SK-N-MC (cell line): ENCODE measurements around the gene HACD3.
A peak's percentile ranks its signal among the peaks of the same experiment; 100 is the strongest.

Source experiments
- DNase-seq: peaks from one replicate; pipeline ENCODE4 v3.0.0-alpha.2; 2011; ENCODE audit warnings: low read depth, low spot score
- H3K27ac ChIP-seq: fragments of 200-600 bp; sonication (generic); 2 replicates; pipeline ENCODE4 v1.5.1; 2016; ENCODE audit warnings: mixed run types
- H3K36me3 ChIP-seq: fragments of 200-600 bp; sonication (generic); 2 replicates; pipeline ENCODE4 v1.6.1; 2017; ENCODE audit warnings: antibody characterized with exemption, low read length, mixed read lengths; ENCODE audit not compliant: insufficient read depth
- H3K4me3 ChIP-seq: fragments of 200-600 bp; sonication (generic); 2 replicates; pipeline ENCODE4 v1.5.1; 2016
- H3K9ac ChIP-seq: fragments of 200-600 bp; sonication (generic); 2 replicates; pipeline ENCODE4 v1.8.0; 2017; ENCODE audit warnings: mixed run types, mixed read lengths; ENCODE audit not compliant: insufficient read length
- H3K9me3 ChIP-seq: fragments of 200-600 bp; sonication (generic); 2 replicates; pipeline ENCODE4 v1.6.1; 2017; ENCODE audit warnings: low read depth, mild to moderate bottlenecking, antibody characterized with exemption, low read length, moderate library complexity, mixed read lengths
- EZH2 ChIP-seq: fragments of 200-600 bp; sonication (generic); IDR thresholded peaks from one replicate; pipeline ENCODE4 v1.6.1; 2017; ENCODE audit warnings: antibody characterized with exemption
- FOXP2 ChIP-seq: optimal IDR thresholded peaks from 2 replicates; pipeline ENCODE3; 2011; ENCODE audit warnings: mild to moderate bottlenecking, moderate library complexity; ENCODE audit not compliant: insufficient read depth; ENCODE audit errors: extremely low read length, control extremely low read depth
- POLR2AphosphoS5 ChIP-seq: IDR thresholded peaks from 2 replicates; pipeline ENCODE4 v1.6.1; 2012; ENCODE audit warnings: mild to moderate bottlenecking, low read depth, low read length, borderline replicate concordance

HACD3 gene, protein sequence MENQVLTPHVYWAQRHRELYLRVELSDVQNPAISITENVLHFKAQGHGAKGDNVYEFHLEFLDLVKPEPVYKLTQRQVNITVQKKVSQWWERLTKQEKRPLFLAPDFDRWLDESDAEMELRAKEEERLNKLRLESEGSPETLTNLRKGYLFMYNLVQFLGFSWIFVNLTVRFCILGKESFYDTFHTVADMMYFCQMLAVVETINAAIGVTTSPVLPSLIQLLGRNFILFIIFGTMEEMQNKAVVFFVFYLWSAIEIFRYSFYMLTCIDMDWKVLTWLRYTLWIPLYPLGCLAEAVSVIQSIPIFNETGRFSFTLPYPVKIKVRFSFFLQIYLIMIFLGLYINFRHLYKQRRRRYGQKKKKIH

GRCh38 chr15:65530318-65531111 is at the start of gene HACD3:
HACD3 (plus strand) TSS chr15:65530463; CDS start chr15:65530632, 169 bp downstream.
- Histone ChIP-seq H3K9me3 (no peaks in the 10 kb centered on the region), H3K4me3 (peak within 1 kb of the TSS; percentile 98), H3K27ac (peak within 1 kb of the TSS; percentile 75), H3K36me3 (peaks cover 16% of the 10 kb centered on the region), H3K9ac (peak within 1 kb of the TSS; percentile 95)
- no peak for DNase-seq
- TF ChIP-seq POLR2AphosphoS5 (peak; percentile 86; the same call in 1 of the 2 replicates), FOXP2 (peak; percentile 81), EZH2 (no peak)

DNA sequence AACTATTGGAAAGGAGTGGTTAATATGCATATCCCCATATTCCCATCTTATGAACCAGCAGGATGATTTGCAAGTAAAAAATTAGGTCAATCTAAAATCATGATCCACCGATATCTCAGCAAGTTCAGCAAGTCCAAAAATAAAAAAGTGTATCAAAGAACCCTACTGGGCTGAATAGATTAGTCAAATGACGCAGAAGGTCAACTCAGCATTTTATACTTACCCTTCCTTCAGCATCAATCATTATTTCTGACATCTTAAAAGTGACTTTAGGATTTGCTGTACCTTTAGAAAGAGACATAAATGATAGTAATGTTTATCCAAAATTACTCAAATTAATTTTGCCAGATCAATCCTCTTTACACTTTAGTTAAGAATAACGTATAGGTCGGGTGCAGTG is 45.4 kb upstream of the HACD3 start:
- no peak for DNase-seq
- Histone ChIP-seq H3K9ac (no peak overlapping the region), H3K27ac (no peak overlapping the region), H3K4me3 (no peak overlapping the region), H3K9me3 (no peaks in the 10 kb centered on the region), H3K36me3 (peaks cover 43% of the 10 kb centered on the region)
- TF ChIP-seq EZH2 (no peak), POLR2AphosphoS5 (no peak), FOXP2 (no peak)

DNA sequence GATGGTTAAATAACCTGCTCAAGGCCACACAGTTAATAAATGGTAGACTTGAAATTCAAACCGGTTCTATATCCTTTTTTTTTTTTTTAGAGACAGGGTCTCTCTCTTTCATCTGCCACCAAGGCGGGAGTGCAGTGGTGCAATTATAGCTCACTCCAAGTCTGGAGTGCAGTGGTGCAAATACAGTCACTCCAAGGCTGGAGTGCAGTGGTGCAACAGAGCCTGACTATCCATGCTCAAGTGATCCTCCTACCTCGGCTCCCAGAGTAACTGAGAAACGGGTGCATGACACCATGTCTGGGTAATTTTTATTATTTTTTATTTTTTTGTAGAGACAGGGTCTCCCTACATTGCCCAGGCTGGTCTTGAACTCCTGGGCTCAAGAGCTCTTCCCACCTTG is 36.2 kb upstream of the HACD3 start:
- Histone ChIP-seq H3K36me3 (peaks cover 54% of the 10 kb centered on the region), H3K27ac (no peak overlapping the region), H3K9ac (no peak overlapping the region), H3K9me3 (no peaks in the 10 kb centered on the region), H3K4me3 (no peak overlapping the region)
- DNase-seq: no peak
- TF ChIP-seq EZH2: no peak
- TF ChIP-seq FOXP2: no peak
- TF ChIP-seq POLR2AphosphoS5: no peak

DNA sequence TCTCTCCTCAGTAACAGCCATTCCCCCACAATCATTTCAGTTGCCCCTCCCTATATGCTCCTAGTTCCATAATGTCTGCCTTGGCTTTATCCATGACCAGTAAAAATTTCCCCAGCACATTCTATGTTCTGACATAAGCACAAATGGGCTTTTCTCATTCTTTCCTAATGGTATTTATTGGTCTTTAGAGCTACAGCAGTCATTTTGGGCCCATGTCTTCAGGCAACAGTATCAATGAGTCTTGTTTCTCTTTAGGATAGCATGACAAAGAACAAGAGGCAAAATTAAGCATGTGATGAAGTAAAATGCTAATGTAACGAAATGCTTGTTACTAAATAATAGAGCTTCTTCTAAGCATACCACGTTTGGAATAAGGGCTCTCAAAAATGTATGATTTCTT is 20.9 kb upstream of the HACD3 start:
- TF ChIP-seq POLR2AphosphoS5: no peak
- no peak for TF ChIP-seq FOXP2
- TF ChIP-seq EZH2: no peak
- H3K9me3 ChIP-seq: no peaks in the 10 kb centered on the region
- no peak overlapping the region for H3K4me3 ChIP-seq
- H3K27ac ChIP-seq: no peak overlapping the region
- no peak overlapping the region for H3K9ac ChIP-seq
- H3K36me3 ChIP-seq: peaks cover 47% of the 10 kb centered on the region
- no peak for DNase-seq

GRCh38 chr15:65512189-65512588 is 18.1 kb upstream of the HACD3 start:
- no peak for TF ChIP-seq FOXP2
- TF ChIP-seq EZH2: no peak
- TF ChIP-seq POLR2AphosphoS5: no peak
- Histone ChIP-seq H3K4me3 (no peak overlapping the region), H3K9me3 (no peaks in the 10 kb centered on the region), H3K27ac (no peak overlapping the region), H3K9ac (no peak overlapping the region), H3K36me3 (peaks cover 43% of the 10 kb centered on the region)
- DNase-seq: no peak

DNA sequence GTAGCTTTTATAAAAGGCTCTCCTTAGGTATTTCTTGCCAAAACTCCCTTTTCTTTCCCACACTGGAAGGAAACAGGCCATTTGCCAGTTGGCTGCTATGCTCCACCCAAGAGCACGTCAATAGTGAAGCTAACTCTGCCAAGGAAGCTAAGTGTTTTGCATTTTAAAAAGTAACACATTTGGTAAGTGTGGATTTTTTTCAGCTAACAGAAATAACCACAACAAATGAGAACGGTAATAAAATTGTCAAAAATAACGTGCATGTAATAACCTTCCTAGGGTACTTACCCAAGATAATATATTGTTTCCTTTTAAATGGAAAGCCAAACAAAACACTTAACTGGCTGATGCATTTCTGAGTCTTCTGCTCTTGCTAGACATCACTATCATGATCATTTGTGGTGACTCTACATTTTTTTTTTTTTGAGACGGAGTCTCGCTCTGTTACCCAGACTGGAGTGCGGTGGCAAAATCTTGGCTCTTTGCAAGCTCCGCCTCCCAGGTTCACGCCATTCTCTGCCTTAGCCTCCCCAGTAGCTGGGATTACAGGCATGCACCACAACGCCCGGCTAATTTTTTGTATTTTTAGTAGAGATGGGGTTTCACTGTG is 17.4 kb upstream of the HACD3 start:
- Histone ChIP-seq H3K4me3 (no peak overlapping the region), H3K9ac (no peak overlapping the region), H3K9me3 (no peaks in the 10 kb centered on the region), H3K36me3 (peaks cover 43% of the 10 kb centered on the region), H3K27ac (no peak overlapping the region)
- TF ChIP-seq FOXP2 (no peak), EZH2 (no peak), POLR2AphosphoS5 (no peak)
- DNase-seq: no peak

DNA sequence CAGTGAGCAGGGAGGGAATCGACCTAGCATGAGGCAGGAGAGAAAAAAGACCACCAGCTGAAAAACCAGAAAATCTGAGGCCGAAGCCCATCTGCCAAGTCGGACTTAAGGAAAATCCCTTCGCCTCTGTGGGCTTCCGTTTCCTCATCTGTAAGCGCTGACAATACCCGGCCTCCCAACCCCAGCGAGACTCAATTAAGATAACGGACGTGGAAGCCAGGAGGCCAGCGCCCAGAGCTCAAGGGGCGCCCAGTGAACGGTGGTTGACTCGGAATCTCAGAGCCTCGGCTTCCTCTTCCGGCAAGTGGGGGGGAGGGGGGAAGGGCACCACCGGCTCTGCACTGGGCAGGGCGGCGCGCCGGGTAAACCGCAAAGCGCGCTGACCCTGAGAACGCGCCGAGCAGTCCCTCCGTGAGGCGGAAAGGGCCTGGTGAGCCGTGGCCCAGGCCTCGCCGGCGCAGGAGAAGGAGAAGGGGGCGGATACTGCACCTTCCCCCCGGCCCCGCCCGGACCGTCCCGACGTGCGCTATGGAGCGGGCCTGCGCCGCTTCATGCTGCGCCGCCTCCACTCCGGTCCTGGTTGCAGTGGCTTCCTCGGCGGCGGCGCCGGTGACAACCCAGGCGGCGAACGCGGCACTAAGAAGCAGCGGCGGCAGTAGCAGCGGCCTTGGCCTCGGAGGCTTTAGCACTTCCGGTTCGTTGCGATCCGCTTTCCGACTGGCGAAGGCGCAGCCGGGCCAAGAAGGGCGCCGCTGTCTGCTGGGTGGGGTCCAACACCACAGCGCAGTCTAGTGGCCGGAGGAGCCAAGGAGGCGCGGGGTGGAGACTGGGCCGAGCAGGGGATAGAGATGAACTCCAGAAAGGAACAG is 13.0 kb upstream of the HACD3 start, which contains the start of gene DPP8:
Gene DPP8, minus strand, starts transcription at position 693 of the 869 bp plus-strand sequence. CDS start 5,136 bp downstream, outside the sequence.
- Histone ChIP-seq H3K9me3 (no peaks in the 10 kb centered on the region), H3K27ac (peak within 1 kb of the TSS; percentile 67; the same call in 1 of the 2 replicates), H3K4me3 (peak within 1 kb of the TSS; percentile 99), H3K9ac (peak within 1 kb of the TSS; percentile 83), H3K36me3 (peaks cover 17% of the 10 kb centered on the region)
- peak; percentile 73 for DNase-seq
- TF ChIP-seq POLR2AphosphoS5 (peak; percentile 86), EZH2 (no peak), FOXP2 (peak; percentile 62)

GRCh38 chr15:65517866-65518207 is 12.4 kb upstream of the HACD3 start:
- Histone ChIP-seq H3K27ac (0 out of 2 replicates have a peak overlapping the region, but pooled peaks have one; percentile 59), H3K9me3 (no peaks in the 10 kb centered on the region), H3K36me3 (peaks cover 11% of the 10 kb centered on the region), H3K4me3 (peak overlapping the region; percentile 99), H3K9ac (peak overlapping the region; percentile 83)
- TF ChIP-seq FOXP2 (no peak), POLR2AphosphoS5 (no peak), EZH2 (no peak)
- no peak for DNase-seq
